ENCODE measurements around the gene SCML1.

SCML1 gene

DNA sequence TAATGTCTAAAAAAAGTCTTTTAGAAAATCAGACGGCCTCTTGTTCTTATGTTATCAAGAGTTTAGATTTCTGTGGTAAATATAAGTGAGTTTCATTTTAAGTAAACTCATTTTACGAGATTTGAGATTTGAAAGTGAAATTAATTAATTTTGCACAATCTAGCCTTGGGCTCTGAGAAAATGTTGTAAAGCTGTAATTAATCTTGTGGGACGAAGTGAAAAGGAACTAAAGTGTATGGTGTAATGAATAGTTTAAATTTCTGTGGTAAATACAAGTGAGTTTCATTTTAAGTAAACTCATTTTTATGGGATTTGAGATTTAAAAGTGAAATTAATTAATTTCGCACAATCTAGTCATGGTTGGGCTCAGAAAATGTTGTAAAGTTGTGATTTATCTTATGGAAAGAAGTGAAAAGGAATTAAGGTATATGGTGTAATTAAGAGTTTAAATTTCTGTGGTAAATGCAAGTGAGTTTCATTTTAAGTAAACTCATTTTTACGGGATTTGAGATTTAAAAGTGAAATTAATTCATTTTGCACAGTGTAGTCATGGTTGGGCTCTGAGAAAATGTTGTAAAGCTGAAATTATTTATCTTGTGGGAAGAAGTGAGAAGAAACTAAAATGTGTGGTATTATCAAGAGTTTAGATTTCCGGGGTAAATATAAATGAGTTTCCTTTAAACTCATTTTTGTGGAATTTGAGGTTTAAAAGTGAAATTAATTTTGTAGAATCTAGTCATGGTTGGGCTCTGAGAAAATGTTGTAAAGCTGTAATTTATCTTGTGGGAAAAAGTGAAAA lies 1.6 kb downstream of the SCML1 start:
- DNase-seq (ENCODE audit: insufficient read length, low spot score) (no peak), FAIRE-seq (no peak)
- TF ChIP-seq, protein P1, sequence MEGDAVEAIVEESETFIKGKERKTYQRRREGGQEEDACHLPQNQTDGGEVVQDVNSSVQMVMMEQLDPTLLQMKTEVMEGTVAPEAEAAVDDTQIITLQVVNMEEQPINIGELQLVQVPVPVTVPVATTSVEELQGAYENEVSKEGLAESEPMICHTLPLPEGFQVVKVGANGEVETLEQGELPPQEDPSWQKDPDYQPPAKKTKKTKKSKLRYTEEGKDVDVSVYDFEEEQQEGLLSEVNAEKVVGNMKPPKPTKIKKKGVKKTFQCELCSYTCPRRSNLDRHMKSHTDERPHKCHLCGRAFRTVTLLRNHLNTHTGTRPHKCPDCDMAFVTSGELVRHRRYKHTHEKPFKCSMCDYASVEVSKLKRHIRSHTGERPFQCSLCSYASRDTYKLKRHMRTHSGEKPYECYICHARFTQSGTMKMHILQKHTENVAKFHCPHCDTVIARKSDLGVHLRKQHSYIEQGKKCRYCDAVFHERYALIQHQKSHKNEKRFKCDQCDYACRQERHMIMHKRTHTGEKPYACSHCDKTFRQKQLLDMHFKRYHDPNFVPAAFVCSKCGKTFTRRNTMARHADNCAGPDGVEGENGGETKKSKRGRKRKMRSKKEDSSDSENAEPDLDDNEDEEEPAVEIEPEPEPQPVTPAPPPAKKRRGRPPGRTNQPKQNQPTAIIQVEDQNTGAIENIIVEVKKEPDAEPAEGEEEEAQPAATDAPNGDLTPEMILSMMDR (IDR thresholded peaks at IDR 0.05; ENCODE audit: insufficient read depth, missing control alignments): no peak

DNA sequence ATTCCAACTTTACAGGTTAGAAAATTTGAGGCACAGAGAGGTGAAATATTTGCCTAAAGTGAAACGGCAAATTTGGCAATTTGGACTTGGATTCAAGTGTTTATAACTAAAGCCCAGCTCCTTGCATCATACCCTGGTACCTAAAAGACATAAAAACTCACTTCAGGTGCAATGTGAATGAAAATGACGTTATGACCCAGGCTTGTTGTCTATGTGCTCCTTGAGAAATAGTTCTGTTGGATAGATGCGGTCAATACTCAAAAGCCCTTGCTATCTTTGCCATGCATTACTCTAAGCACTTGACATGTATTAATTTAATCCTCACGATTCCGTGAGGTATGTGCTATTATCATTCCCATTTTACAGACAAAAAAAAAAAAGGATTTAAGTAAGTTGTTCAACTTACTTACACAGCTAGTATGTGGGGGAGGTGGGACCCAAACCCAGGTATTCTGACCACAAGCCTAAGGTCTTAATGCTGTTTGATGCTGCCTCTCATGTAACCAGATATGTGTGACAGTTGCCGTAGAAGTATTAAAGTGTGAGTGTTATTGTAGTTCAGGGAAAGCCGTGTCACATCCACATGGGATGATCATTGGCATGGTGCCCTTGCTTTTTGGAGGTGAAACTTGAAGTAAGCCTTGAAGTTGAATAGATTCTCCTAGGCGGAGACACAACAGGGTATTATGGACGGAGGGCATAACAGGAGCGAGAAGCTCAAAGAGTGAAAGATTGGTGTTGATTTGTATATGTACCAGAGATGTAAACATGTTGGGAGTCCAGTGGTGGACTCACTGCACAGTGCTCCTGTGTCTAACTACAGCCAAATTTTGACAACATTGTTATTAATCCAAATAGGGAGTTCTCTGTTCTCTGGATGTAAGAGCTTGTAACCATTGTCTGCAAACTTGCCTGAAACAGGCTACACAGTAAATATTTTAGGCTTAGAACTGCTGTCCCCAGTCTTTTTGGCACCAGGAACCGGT lies 3.1 kb downstream of the SCML1 start:
- DNase-seq (ENCODE audit: insufficient read length, low spot score): no peak
- TF ChIP-seq, protein P1 (IDR thresholded peaks at IDR 0.05; ENCODE audit: insufficient read depth, missing control alignments): no peak
- no peak for FAIRE-seq

DNA sequence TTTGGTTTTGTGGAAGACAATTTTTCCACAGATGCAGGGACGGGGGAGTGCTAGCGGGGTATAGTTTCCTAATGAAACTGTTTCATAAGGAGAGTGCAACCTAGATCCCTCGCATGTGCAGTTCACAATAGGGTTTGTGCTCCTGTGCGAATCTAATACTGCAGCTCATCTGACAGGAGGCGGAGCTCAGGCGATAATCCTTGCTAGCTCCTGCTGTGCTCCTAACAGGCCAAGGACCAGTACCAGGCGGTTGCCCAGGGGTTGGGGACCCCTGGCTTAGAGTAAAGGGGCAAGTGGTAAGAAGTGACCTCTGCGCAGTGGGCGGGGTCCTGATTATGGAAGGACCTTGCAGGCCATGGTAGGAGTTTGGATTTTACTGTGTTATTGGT lies 3.8 kb downstream of the SCML1 start:
- DNase-seq (ENCODE audit: insufficient read length, low spot score) (no peak), FAIRE-seq (peak; percentile 97)
- TF ChIP-seq, protein P1 (IDR thresholded peaks at IDR 0.05; ENCODE audit: insufficient read depth, missing control alignments): no peak

DNA sequence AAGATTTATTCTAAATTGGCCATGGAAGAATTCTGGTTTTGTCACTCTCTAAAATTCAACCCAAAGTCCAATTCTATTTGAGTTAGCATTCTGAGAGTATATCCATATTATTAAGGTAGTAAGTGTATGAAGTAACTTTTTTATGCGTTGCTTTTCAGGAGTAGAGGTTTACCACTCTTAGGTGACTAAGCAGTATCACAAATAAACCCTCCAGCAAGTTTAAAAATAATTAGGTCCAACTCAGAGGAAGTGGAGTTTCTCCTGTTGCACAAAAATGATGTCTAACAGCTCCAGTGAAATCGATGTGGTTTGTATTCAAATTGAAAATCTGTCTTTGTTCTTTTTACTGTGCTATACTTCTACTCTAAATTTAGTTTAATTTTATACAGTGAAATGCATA lies 6.6 kb downstream of the SCML1 start:
- DNase-seq (ENCODE audit: insufficient read length, low spot score): no peak
- TF ChIP-seq, protein P1 (IDR thresholded peaks at IDR 0.05; ENCODE audit: insufficient read depth, missing control alignments): no peak
- FAIRE-seq: no peak

DNA sequence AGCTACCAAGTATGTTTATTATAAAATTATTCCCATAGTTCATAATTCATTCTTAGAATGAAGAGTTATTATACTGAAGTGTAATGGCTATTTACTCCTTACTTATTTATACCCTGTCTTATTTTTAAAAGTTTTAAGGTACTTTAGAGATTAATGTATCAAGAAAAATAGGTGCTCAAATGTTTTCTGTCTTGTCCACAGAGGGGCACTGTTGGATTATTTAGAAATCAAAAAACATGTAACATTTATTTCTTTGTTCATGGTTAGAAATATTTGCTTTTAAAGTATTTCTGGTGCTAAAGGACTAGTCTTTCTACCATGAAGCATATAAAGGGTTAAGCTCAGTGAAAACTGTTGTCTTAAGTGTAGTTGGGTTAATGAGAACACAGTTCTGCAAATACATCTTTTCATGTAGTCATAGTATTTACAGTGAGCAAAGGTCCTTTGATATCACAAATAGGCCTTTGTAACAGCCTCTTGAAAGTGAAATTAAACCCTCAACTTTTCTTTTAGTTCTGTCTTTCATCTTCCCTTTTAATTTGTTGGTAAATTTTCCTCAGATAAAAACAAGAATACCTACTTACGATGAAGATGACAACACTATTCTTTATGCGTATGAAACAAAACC lies 7.7 kb downstream of the SCML1 start:
- no peak for DNase-seq (ENCODE audit: insufficient read length, low spot score)
- TF ChIP-seq, protein P1 (IDR thresholded peaks at IDR 0.05; ENCODE audit: insufficient read depth, missing control alignments): peak; percentile 36
- peak; percentile 66 for FAIRE-seq

DNA sequence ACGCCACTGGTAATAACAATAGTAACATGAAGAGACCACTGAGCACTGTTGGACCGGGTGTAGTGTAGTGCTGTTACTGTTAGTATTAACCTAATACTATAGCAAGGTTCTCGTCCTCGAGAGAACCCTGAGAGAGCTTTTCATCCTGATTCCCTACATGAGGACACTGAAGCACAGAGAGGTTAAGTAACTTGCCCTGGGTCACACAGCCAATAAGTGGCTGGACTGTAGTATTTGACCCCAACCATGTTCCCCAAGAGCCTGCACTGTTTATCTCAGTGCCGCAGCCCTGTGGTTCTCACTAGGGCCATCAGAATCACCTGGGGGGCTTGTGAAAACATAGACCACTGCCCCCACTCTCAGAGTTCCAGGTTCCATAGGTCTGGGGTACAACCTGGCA lies 10.4 kb downstream of the SCML1 start:
- FAIRE-seq: no peak
- DNase-seq (ENCODE audit: insufficient read length, low spot score): no peak
- TF ChIP-seq, protein P1 (IDR thresholded peaks at IDR 0.05; ENCODE audit: insufficient read depth, missing control alignments): no peak
